HPDE6-E6E7 (cell line): Measurements from ENCODE around the gene HRH1.

Source experiments
- DNase-seq: peaks from one replicate; pipeline ENCODE4 v3.0.0; 2011; ENCODE audit warnings: missing footprints; ENCODE audit errors: extremely low spot score

The HRH1 gene

DNA sequence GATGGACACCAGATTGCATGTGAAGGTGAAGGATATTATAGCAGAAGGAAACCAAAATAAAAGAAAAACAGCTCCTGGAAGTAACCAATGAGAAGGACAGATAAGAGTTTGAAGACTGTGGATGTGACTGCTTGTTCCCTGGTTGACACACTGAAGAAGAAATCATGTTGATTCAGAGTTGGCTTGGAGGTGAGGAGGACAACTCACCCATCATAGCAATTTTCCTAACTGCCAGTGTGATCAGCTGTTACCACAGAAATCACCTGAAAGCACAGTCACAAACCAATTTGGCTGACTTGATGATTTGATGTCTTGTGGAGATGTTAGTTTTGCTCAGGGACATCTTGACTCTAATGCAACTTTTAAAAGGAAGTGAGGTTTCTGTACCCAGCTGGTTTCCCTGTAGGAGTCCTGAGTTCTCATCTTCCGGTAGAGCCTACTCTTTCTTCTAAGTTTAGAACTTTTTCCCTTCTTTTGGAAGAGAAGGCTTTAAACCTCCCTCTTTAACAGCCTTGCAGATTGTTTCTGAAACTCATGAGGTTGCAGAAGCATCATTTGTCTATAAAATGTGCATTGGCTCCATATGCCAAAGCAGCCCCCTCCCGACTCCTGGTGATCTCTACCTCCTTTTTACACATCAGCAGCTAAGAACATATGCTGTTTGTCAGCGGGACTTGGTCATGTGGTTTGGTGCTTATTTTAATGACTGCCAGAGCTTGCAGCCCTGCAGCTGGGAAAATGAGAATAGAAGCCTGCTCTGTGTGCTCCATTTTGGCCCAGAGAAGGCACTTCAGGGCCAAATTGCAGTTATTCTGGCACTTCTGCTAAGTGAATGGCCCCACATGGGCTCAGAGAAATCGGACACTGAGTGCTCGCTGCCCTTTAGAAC, 128.2 kb downstream of the HRH1 start:
- no peak for DNase-seq

DNA sequence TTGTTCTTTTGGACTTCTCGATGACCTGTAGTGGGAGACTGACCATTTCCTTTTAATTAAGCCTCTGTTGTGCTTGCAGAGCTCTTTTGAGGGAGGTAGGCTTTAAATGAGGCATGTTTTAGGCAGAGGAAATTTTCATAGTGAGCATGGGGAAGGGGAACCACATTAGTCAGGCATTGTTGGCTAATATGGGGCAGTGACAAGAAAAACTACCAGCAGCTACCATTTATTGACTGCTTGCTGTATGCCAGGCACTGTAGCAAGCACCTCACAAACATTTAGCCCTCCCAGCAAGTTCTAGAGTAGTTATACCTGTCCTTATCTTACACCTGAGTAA, 128.8 kb downstream of the HRH1 start:
- no peak for DNase-seq

DNA sequence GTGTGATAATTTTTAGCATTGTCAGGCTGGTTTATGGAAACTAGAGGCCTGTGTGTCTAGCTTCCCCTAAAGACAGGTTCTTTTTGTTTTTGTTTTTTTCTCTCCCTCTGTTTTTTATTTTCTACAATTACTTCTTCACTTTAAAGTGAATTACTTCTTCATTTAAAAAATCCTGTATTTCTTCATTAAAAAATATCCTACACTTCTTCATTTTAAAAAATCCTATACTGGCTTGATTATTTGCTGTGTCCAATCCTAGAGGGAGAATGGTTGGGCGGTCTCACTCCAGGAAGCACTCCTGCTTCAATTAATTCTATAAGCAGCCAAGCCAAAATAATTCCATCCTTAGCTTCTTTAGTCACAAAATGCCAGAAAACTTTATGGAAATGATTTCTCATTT, 129.7 kb downstream of the HRH1 start:
- no peak for DNase-seq

DNA sequence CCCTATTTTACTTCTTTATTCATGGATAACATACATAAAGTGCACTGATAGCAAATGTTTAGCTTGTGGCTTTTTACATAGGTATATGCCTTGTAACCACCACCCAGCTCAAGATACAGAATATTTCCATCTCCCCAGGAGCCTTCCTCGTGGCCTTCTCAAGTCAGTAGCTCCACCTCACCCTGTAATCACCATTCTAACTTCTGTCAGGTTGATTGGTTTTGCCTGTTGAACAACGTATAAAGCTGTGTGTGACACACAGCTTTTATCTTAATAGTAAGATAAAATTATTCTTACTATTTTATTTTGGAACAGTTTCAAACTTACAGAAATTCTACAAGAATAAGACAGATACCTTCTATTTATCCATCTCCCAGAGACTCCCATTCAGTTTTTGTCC, 131.2 kb downstream of the HRH1 start:
- DNase-seq, result no peak

DNA sequence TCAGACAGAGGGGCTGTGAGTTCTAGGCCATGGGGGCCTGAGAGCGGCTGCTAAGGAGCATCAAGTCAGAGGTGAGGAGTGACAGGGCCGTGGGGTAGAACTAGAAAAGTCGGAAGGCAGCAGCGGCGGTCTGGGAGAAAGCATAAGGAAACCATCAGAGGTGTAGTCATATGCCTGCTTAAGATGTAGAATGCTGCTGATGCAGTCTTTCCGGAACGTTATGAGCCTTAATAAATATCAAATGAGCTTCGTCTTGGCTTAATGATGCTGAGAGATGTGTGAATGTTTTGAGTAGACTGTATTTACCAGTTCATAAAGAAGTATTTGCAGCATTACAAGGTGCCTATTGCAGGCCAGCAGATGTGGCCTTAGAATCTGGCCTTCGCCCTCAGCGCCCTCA, 133.1 kb downstream of the HRH1 start:
- no peak for DNase-seq

DNA sequence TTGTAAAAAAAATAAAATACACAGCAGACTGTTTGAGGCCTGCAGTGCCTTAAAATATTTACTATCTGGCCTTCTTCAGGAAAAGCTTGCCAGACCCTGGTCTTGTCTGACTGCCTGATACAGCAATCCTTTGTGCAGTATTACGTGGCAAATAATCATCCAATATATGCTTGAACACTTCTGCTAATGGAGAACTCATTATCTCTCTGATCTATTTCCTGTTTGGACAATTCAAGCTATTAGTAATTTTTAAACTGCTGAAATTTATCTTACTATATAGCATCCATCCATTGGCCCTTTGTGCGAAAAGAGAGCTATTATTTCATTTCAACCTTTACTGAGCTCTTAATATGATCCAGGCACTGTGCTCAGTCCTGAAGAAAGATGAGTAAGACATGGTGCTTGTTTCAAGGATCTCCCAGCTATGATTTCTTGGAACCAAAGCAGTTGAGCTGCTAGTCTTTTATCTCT, 133.8 kb downstream of the HRH1 start:
- DNase-seq, result no peak

DNA sequence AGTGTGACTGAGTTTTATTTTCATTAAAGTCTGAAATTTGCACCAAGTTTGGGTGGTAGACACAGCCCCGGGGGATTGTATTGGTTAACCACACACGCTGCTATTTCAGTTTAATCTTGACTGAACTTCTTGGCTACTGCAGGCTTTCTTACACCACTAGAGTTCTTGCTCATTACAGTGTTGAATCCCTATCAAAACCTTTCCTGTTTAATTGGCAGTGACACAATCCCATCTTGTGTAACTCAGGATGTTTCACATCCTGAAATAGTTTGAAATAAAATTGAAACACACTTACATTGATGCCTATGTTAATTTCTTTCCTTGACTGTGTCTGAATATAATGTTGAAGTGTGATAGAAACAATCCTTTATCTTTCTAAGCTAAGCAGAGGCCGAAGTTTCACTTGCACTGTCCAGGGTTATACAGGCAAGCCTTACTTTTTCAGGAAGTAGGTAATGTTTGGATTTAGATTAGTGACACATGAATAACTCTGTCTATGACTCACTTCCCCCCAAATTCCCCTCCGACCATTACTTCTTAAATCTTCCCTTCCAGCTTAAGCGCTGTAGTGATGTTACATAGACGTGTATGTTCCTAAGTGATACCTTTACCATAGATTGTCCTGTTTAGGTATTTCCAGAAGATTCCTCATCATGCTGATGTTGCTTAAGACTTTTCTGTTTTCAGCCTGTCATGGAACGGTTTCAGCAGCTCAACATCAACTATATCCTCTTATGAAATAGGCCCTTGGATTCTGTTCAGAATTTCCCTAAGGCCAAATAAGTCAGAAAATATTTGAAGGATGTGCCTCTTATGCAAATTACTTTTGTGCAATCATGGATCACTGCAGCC, 134.7 kb downstream of the HRH1 start:
- DNase-seq, result no peak

DNA sequence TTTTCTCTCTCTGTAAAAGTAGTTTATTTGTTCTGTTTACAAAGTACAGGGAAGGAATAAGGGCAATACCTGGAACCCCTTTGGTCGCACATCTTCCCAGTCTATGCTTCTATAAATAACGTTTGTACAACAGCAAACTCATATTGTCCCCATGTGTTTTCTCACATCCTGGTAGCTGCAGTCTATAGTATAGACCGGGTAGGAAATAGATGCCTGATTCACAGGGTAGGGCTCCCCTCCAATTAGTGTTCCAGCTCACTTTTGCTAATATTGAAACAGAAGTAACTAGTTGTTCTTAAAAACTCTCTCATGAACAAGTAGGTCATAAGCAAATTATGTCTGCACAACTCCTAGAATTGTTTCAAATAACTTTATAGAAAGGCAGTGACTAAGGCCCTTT, 135.6 kb downstream of the HRH1 start:
- DNase-seq, result no peak

DNA sequence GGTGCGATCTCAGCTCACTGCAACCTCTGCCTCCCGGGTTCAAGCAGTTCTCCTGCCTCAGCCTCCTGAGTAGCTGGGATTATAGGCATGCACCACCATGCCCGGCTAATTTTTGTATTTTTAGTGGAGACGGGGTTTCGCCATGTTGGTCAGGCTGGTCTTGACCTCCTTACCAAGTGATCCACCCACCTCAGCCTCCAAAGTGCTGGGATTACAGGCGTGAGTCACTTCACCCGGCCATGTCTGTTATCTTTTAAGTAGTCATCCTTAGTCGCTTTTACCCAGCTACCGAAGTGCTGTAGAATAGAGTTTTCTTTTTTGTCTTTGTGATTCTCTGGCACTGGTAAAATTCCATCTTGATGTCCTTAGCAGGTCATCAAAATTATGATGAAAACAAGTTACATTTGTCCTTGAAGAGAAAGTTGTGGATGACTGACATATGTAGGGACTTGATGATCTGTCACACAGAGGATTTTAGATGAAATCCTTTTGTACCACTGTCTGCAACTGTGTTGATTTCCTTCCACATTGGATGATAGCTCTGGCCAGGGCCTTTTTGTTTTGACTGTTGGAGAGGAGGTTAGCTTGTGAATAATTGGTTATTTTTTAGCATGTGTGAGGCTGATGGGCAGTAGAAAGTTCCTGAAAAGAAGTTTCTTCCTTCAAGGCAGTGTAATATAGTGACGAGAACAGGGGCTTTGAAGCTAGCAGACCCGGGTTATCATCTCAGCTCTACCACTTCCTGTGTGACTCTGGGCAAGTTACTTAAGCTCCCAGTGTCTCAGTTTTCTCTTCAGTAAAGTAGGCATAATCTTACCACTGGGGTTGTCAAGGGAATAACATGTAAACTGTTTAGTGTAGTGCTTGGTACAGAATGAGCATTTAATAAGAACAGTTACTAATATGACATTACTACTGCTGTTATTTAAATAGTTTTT, 136.7 kb downstream of the HRH1 start:
- DNase-seq, result no peak

DNA sequence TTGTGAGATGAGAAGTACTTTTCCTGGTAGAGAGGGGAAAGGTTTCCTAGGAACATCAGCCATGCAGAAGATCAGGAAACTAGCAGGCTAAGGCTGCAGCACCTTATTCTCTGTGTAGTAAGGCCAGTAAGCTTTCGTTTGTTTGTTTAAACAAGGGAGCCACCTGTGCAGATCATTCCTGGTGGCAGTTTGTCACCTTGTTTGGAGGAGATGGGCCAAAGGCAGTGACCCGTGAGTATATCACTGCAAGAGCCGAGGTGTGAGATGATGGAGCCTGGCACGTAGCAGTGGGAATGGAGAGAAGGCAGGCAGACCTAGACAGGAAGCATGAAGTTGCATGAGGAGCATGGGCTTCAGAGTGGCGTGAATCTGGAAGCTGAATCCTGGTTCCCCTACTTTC, 137.5 kb downstream of the HRH1 start:
- DNase-seq, result no peak

DNA sequence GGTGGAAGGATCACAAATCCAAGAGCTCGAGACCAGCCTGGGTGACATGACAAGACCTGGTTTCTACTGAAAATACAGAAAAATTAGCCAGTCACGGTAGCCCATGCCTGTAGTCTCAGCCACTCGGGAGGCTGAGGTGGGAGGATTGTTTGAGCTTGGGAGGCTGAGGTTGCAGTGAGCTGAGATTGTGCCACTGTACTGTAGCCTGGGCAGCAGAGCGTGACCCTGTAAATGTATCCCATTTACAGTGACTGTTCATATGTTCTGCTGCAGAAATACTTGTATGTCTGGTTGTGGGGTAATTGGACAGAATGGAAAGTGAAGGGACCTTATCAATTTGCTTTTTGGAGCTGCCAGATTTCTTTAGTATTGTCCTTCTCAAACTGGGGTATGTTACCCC, 142.8 kb downstream of the HRH1 start:
- DNase-seq, result no peak

DNA sequence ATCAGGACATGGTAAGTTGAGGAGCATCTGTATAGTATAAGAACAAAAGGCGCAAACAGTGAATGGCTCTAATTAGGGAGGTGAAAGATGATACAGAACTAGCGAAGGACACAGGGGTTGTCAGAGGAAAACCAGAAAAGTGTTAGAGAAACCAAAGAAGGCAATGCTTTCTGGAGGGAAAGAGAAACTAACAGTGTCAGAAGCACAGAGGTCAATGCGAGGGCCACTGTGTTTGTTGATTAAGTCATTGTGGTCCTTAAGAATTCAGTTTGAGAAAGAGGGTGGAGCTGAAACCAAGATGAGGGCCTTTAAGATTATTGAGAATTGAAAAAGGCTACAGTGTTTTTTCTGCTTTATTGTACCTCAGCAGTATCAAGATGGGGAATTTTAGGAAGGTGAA, 146.7 kb downstream of the HRH1 start:
- no peak for DNase-seq

DNA sequence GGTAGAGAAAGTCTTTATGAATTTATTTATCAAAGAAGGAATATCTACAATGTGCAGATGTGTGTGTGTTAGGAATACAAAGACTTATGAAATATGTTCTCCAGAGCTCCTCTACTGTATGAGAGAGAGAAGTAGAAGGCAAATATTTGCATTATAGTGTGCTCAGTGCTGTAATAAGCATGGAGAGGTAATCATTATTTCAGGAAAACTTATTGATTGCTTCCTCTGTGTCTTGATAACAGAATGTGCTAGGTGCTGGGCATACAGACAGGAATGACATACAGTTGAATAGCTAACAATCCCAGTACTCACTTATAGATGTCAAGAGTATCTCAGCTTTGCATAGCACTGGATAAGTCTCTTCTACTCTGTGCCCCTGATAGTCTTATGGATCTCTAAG, 148.2 kb downstream of the HRH1 start:
- no peak for DNase-seq

DNA sequence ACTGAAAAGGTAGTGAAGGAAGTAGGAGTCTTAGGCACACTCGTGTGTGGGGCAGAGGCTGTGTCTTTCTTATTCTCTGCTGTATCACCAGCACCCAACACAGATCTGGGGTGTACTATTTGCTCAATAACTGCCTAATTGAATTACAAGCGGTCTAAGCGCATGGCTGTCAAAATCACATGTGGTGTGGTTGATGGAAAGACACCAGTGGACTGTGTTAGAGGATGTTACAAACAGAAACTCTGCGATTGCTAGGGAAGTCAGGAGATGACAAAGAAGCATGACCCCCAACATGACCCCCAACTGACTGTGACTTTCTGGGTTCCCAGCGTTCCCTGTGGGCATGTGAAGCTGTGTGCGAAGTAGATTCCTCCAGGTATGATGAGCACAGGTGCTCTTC, 149.9 kb downstream of the HRH1 start:
- no peak for DNase-seq

DNA sequence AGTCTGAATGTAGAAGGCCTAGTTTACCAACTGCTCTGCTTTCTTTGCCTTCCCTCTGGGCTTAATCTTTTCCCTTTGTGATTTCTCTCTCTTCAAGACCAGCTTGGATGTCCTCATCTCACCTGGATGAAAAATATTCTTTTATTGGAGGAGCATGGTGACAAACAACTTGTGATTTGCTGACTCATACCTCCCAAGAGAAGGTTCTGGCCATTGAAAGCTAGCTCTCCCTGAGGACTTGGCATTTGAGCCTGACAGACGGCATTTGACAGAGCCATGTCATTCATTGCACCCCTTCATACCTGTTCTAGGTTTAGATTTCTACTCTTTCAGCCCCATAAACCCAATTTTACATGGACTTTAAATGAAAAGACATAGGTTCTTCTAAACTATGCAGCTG, 151.2 kb downstream of the HRH1 start:
- no peak for DNase-seq

DNA sequence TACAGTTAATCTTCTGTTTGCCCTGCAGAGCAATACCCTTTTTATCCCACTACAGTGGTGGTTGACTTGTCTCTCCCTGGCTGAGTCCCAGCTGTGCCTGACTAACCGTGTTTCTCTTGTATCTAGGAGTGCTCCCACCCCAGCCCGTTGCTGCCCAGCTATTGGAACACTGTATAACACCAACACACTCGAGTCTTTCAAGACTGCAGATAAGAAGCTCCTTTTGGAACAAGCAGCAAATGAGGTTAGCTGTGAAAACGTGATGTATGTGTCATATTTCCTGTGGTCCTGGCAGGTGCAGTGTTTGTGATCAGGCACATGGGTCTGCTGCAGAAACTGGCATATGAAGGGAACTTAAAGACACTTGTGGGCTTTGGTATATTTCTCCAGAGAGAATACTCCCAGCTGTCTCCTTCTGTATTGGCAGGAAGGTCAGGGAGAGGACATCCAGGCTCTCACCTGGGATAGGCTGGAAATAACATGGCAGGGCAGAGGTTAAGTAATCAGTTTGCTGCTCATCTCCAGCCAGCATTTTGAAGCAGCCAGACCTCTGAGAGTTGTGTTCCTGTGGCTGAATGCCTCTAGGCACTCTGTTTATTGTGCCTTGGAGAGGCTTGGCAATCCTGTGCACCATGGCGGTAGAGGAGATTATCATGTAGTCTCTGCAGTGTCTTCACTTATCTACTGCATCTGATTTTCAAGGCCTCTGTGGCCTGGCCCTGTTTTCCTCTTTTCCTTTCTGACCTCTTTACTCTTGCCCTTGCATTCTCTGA, 152.7 kb downstream of the HRH1 start:
- DNase-seq, result no peak

DNA sequence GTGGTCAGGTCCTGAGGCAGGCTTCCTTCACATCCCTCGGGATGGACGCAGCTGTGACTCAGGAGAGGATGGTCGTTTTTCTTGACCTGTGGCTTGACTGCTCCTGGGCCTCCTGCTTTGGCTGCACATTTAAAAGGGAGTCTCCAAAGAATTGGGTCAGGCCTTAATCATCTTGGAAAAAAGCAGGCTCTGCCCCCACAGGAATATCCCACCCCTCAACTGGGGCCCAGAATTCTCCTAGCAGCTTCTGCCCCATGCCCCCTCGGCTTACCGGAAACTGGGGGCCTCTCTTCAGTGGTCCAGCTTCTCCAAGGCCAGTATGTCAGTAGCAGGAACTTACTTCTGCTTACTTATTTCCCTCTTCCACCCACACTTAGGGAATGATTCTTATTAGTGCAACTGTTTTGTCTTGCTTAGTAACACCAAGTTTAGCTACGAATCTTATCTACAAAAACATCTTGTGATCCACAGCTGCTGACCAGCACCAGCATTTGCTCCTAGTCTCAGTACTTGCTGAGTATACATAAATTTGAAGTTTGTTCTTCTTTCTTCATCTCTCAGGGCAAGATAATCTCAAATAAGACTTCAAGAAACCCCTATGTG, 153.6 kb downstream of the HRH1 start:
- no peak for DNase-seq

DNA sequence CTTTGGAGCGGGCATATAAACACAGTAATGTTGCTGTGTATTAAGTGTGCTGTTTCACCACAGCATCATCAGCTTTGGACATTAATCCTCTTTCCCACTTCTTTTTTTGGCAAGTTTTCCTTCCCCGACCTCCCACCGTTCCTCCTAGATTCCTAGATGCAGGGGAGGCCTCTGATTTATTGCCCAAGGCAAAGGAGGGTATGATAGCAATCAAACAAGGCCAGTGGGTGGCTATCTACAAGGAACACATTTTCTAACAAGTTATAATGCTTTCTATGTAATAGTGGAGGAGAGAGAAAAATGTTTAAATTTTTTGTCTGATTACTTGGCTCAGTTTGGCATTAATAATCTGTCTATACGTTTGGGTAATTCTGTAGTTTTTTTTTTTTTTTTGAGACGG, 156.0 kb downstream of the HRH1 start:
- DNase-seq, result no peak

DNA sequence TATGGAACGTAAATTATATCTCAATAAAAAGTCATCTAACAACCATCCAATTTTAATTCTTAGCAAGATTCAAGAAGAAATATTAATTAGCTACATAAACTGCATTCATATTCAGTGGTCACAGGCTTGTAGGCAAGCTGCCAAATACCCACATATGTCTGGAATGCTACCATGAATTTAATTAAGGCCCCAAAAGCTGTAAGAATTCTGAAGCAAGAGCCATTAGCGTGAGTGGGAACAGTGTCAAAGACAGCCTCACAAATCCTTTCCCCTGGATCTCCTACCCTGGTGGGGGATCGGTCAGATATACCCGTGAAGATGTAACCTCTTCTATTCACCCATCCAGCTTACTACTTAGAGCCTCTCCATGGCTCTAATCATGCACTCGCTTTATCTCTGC, 157.9 kb downstream of the HRH1 start:
- no peak for DNase-seq
